ENCODE measurements around the gene MYT1. TPM values are rescaled to one million over a fixed set of nuclear protein-coding genes. Genes with fewer than 3 reads are reported as not detected.

Gene MYT1
- total and polyA plus RNA-seq, 2 of the 8 experiments (the other 6 are each of a cell fraction or from before 2014, with no cell fraction given), result 0.63 to 2.0 TPM

GRCh38 chr20:64144144-64144912 lies 19.9 kb upstream of the MYT1 start:
- Histone ChIP-seq H3K4me2 (ENCODE audit: insufficient read depth in 1 of 2, low read depth in 2 of 2, low read length in 2 of 2) (no peak overlapping the region; a peak in 1 of 4 replicates), H3K36me3 (ENCODE audit: control insufficient read depth in 2 of 4, insufficient read depth in 4 of 4, low read length in 3 of 4) (no peaks in the 10 kb centered on the region), H3K14ac (ENCODE audit: insufficient read length) (no peak overlapping the region), H3K9ac (replicated peaks in 1 of 4; ENCODE audit: extremely low read depth in 1 of 4, low read depth in 3 of 4, low read length in 3 of 4) (no peak overlapping the region), H3K27ac (ENCODE audit: low read depth, low read length) (no peak overlapping the region), H3K79me2 (ENCODE audit: control insufficient read depth in 1 of 2, insufficient read depth in 2 of 2, low read length in 2 of 2) (no peaks in the 10 kb centered on the region), H4K91ac (replicated peaks; ENCODE audit: insufficient read length, low read length) (no peak overlapping the region), H3K56ac (replicated peaks; ENCODE audit: insufficient read length, low read depth, low read length) (no peak overlapping the region), H4K8ac (ENCODE audit: extremely low read depth, insufficient read depth, low read length) (no peak overlapping the region), H3K23ac (ENCODE audit: insufficient read length) (no peak overlapping the region), H3K4ac (replicated peaks; ENCODE audit: insufficient read length, low read depth, low read length) (no peak overlapping the region), H4K20me1 (replicated peaks in 1 of 2; ENCODE audit: control insufficient read depth in 1 of 2, insufficient read depth in 2 of 2, low read length in 2 of 2) (no peaks in the 10 kb centered on the region), H2BK12ac (ENCODE audit: low read depth, low read length) (no peak overlapping the region), H3K23me2 (ENCODE audit: low read depth, low read length) (no peaks in the 10 kb centered on the region), H2BK15ac (ENCODE audit: low read length) (no peak overlapping the region), H3K27me3 (replicated peaks in 1 of 4; ENCODE audit: control insufficient read depth in 3 of 4, extremely low read depth in 1 of 4, insufficient read depth in 3 of 4, low read length in 3 of 4) (no peaks in the 10 kb centered on the region), H3K4me3 (ENCODE audit: extremely low read depth in 1 of 4, insufficient read depth in 2 of 4, low read depth in 3 of 4, low read length in 4 of 4) (no peak overlapping the region), H2BK20ac (ENCODE audit: low read length) (no peak overlapping the region), H3K18ac (ENCODE audit: extremely low read depth, low read length) (no peak overlapping the region), H2BK120ac (replicated peaks; ENCODE audit: low read depth, low read length) (no peak overlapping the region), H2AFZ (ENCODE audit: low read length) (no peak overlapping the region), H4K5ac (ENCODE audit: insufficient read length, low read depth, low read length) (no peak overlapping the region), H3K9me3 (ENCODE audit: insufficient read depth in 2 of 2, low read depth in 1 of 2, low read length in 1 of 2) (peaks cover 17 to 19% of the 10 kb centered on the region in 2 experiments), H3K79me1 (ENCODE audit: low read depth, low read length) (no peaks in the 10 kb centered on the region), H3K4me1 (replicated peaks in 1 of 4; ENCODE audit: control insufficient read depth in 3 of 4, insufficient read depth in 4 of 4, low read length in 3 of 4) (peaks cover 0 to 13% (median 5%) of the 10 kb centered on the region in 4 experiments; a peak in 5 of 7 replicates), H2BK5ac (ENCODE audit: low read depth, low read length) (no peak overlapping the region), H2AK5ac (ENCODE audit: low read depth, low read length) (no peak overlapping the region)
- ChIA-PET POLR2A (ENCODE audit: partially characterized antibody) (no interaction called here), CTCF (ENCODE audit: partially characterized antibody) (interaction anchor here (0.6 to 4.6 kb wide), 10 partner anchors 10 to 139 kb away, joined by 3 to 16 read pairs (median 5); no protein-coding TSS in a partner anchor)
- peak in 1 of 2 experiments; percentile 20 for DNase-seq (ENCODE audit: low read depth in 1 of 2, low spot score in 2 of 2)
- no peak for FAIRE-seq
- WGBS, 2 experiments (ENCODE audit: extremely low coverage in 1 of 2, insufficient coverage in 1 of 2, insufficient read length in 1 of 2, insufficient replicate concordance in 2 of 2, low coverage in 1 of 2, low lambda C conversion rate in 2 of 2, missing lambda C conversion rate in 1 of 2), result 90% methylated on average over 8 of the region's 8 CpGs; no CpG with 5 or more reads in 1 of the 2 experiments
- TF ChIP-seq RNF2 (IDR thresholded peaks at IDR 0.05; ENCODE audit: borderline replicate concordance, low read depth, low read length, missing control alignments, poor library complexity, severe bottlenecking) (no peak), SAP30 (IDR thresholded peaks at IDR 0.05; ENCODE audit: insufficient read depth, insufficient replicate concordance, low read length) (no peak), CEBPB (IDR thresholded peaks at IDR 0.05; ENCODE audit: low read depth, low read length) (no peak), CREB1 (IDR thresholded peaks at IDR 0.05) (no peak), SP4 (IDR thresholded peaks at IDR 0.05; ENCODE audit: low read length) (no peak), EZH2 (IDR thresholded peaks at IDR 0.05; ENCODE audit: low read depth, low read length, severe bottlenecking) (no peak), RXRA (IDR thresholded peaks at IDR 0.05; ENCODE audit: insufficient read depth, low read depth, low read length) (no peak), NRF1 (IDR thresholded peaks at IDR 0.05; ENCODE audit: low read depth, low read length) (no peak), ATF3 (IDR thresholded peaks at IDR 0.05; ENCODE audit: insufficient read depth, low read depth, low read length) (no peak), SRF (IDR thresholded peaks at IDR 0.05; ENCODE audit: low read depth, low read length) (no peak), CTBP2 (IDR thresholded peaks at IDR 0.05; ENCODE audit: borderline replicate concordance, insufficient read depth, insufficient read length, low read length) (no peak), TCF12 (IDR thresholded peaks at IDR 0.05; ENCODE audit: low read depth, low read length) (no peak)

All from H1 (cell line).